T-helper 2 cell treated with Interferon-gamma antibody and Interleukin-4, amounts not matched to agents 100 ng/mL and 5 ng/mL, for 36 hours (primary cell): ENCODE results near the gene USP20. TPM values are rescaled to one million over a fixed set of nuclear protein-coding genes. Genes with fewer than 3 reads are reported as not detected.

Source experiments
- intact Hi-C: fragments of 100-400 bp; cut with micrococcal nuclease; formaldehyde crosslinking; loops from one replicate; pipeline ENCODE4 v1.15.1; 2023
- total RNA-seq: library from RNA; stranded (reverse); gene quantifications from 2 replicates; pipeline ENCODE4 v1.2.3, GENCODE V29; 2022

Gene USP20
- total RNA-seq, 1 donor from 2014 or later: 78.4 TPM

- intact Hi-C loops: loop anchor here (2.0 to 5.0 kb wide), 4 partner anchors 45 to 355 kb away; partner anchors contain the start of gene NTMT1
These were observed 52.4 kb downstream of the USP20 start for GRCh38 chr9:129887334-129888292.

GRCh38 chr9:129888293-129889121 is 53.2 kb downstream of the USP20 start:
- intact Hi-C loops: loop anchor here (2.0 to 5.0 kb wide), 4 partner anchors 44 to 354 kb away; partner anchors contain the start of gene NTMT1

GRCh38 chr9:129889122-129889940 is 54.1 kb downstream of the USP20 start:
- intact Hi-C loops: loop anchor here (2.0 to 5.0 kb wide), 4 partner anchors 43 to 353 kb away; partner anchors contain the start of gene NTMT1

DNA sequence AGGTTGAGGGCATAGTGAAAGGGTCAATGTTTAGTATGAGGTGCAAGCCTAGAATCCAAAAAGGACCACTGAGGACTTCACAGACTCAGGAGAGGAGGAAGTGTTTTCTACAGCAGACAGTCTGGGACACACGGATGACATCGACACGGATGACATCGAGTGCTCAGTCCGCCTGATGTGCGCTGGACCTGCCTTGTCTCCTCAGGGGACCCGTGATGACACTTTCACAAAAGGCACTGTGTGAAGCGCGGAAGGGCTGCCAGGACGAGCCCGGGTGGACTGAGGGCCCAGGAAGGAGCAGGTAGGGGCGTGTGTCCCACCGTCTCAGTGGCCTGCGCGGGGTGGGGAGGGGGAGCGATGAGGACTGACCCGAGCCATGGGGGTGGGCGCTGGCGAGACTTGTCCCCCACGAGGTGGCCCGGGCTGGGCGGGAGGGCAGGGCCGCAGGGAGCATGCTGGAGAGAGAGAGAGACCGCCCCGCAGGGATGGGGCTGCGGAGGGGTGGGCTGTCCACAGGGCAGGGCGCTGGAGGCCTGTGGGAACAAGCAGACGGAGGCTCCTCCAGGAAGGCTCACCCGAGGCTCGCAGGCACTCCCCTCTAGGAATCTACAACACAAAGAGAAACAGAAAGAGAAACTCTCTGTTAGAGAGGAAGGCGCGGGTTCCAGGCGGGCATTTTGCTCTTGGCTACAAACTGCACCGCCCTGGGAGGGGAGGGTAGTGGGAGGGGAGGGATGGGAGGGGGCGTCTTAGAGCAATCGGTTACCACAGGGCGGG is 54.9 kb downstream of the USP20 start:
- intact Hi-C loops: loop anchor here (2.0 to 5.0 kb wide), 6 partner anchors 42 to 713 kb away; partner anchors contain the start of genes IER5L and NTMT1

GRCh38 chr9:129890718-129891299 is 55.6 kb downstream of the USP20 start:
- intact Hi-C loops: loop anchor here (2.0 to 5.0 kb wide), 2 partner anchors 54 to 714 kb away; partner anchors contain the start of gene IER5L

GRCh38 chr9:129891569-129891968 is 56.3 kb downstream of the USP20 start:
- intact Hi-C loops: loop anchor here (2.0 to 5.0 kb wide), 2 partner anchors 53 to 714 kb away; partner anchors contain the start of gene IER5L

DNA sequence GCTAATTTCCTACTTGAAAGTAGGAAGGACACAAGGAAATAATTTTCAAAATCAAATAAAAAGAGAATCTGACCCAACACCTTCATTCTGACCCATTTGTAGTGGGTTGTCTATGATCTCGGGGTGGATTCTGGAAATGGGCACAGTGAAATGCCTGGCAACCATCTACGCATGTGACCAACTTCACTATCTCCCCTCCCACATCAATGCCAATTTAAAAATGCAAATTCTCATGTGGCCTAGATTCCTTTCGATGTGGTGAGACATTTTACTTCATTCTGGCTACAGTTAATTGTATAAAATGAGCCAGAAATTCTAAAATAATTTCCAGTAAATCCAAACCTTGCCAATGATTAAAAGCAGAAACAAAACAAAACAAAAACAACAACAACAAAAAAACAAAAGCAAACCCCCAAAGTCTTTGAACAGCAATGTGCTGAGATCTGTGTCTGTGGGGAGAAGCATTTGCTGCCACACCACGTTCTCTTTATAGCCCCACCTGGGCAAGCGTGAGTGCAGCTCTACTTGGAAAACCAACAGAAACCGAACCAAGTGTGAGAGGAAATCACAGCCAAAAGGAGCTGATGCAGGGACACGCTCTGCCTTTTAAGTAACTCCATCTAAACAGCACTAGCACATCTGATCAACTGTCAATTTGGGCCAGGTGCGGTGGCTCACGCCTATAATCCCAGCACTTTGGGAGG is 59.0 kb downstream of the USP20 start:
- intact Hi-C loops: loop anchor here (5.0 kb wide), 1 partner anchor 717 kb away; the partner anchor contains the start of gene IER5L

DNA sequence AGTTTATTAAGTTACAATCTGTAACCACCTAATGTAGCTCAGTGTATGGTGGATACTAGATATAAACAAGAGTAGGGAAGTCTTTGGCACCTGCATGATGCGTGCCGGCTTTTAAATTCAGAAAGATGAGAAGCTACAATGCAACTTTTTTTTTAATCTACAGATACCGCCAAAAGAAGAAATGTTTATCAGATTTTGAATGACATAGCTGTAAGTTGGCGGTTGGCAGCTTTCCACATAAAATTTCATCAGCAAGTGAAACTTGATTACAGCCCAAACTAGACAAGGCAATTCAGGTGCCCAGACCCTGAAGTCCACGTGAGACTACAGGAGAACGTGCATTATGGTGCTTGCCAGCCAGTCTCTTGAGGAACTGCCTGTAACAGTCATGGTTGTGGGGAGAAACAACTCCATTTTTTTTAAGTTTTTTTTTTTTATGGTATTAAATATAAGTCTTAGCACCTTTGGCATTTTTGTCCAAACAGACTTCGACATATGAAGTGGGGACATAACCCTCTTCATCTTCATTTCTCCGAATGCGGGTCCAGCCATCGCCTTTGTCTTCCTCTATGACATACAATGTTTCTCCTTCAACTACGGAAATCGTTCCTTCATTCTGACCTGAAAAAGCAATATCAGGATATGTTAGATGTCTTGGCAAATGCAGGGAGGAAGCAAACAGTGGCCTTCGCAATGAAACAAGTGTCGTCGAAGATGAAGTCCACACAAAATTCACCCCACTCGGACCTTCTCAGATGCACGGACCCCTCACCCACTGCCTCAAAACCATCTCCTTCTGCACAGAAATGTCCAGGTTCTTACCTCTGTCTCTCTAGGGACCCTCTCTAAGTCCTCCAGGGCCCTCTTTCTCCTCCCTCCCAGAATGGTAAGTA is 60.4 kb downstream of the USP20 start:
- intact Hi-C loops: no loop called here

GRCh38 chr9:129897263-129897662 is 62.0 kb downstream of the USP20 start:
- intact Hi-C loops: no loop called here

GRCh38 chr9:129898185-129898584 is 62.9 kb downstream of the USP20 start:
- intact Hi-C loops: no loop called here

DNA sequence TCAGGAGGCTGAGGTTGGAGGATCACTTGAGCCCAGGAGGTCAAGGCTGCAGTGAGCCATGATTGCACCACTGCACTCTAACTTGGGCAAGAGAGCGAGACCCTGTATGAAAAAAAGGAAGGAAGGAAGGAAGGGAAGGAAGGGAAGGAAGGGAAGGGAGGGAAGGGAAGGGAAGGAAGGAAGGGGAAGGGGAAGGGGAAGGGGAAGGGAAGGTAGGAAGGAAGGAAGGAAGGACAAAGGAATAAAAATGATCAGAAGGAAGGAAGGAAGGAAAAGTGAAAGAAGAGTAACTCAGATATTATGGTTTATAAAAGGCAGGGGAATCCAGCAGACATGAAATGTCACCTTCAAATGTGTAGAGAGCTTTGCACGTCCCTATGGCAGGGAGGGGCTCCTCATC is 64.4 kb downstream of the USP20 start:
- intact Hi-C loops: no loop called here

DNA sequence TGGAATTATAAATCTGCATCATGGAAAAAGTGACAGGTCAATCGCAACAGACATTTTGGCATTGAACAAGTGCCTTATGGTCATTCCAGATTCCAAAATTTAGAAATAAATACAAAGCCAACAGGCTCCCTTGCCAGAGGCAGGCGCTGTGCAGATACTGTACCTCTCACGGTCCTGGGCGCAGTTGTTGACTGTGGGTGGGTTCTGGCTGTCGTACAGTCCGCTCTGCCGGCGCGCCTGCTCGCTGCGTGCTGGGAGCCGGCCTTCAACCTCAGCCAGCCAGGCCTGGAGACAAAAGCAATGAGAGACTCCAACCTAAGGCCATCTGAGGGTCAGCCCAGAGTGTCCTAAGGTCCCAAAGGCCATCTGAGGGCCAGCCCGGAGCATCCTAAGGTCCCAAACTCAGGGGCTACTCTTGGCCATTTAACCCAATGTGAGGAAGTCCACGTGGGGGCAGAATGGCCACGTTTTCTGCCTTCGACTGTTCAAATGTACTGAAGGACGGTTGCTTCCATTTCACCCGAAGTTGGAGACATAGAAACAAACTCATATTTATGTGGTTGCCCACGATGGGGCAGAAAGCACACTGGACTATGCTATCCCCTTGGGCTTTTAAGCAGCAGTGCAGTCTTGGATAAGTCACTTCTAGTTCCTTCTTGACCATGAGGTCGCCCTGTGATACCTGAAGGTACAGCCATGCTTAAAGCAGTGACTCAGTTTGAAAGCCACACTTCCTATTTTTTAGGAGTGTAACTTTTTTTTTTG is 65.2 kb downstream of the USP20 start:
- intact Hi-C loops: no loop called here

GRCh38 chr9:129901993-129902739 is 66.9 kb downstream of the USP20 start:
- intact Hi-C loops: no loop called here

DNA sequence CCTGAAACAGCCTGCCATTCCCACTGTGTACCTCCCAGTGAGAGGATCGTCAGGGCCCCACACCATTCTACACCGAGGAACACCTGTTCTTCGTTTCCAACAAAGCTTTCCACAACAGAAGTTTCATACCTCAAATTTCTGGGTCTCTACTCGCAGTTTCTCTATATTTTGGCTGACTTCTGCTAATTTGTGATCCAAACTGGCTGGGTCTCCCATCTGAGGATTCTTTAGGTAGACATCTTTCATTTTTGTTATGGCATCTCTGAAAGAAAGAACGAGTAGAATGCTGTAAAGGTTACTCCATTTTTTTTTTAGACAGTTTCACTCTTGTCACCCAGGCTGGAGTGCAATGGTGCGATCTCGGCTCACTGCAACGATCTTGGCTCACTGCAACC is 67.5 kb downstream of the USP20 start:
- intact Hi-C loops: no loop called here

- intact Hi-C loops: no loop called here
These were observed 69.5 kb downstream of the USP20 start for GRCh38 chr9:129904734-129905133.

DNA sequence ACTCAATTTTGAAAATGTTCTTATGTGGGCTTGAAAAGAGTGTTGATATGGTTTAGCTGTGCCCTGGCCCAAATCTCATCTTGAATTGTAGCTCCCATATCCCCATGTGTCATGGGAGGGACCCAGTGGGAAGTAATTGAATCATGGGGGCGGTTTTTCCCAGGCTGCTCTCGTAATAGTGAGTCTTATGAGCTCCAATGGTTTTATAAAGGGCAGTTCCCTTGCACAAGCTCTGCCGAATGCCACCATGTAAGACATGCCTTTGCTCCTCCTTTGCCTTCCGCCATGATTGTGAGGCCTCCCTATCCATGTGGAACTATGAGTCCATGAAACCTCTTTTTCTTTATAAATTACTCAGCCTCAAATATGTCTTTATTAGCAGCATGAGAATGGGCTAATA is 71.0 kb downstream of the USP20 start:
- intact Hi-C loops: no loop called here
